Osteoblast (primary cell): ENCODE results near the gene SH3BGRL. TPM values are rescaled to one million over a fixed set of nuclear protein-coding genes. Genes with fewer than 3 reads are reported as not detected.
"Not testable (repeated sequence)": the region's sequence is repeated elsewhere in the genome, so short reads cannot be mapped to it uniquely, and the experiment has no call there.

Experiments used
- DNase-seq: peaks from one replicate; pipeline ENCODE4 v3.0.0; 2011; ENCODE audit warnings: low spot score, mixed read lengths; ENCODE audit not compliant: insufficient read length; ENCODE audit errors: missing footprints
- H2AFZ ChIP-seq: 2 replicates; pipeline ENCODE4 v1.6.0; 2011; ENCODE audit warnings: mild to moderate bottlenecking, low read length
- H3K27ac ChIP-seq: 2 replicates; pipeline ENCODE4 v1.5.1; 2011; ENCODE audit warnings: mild to moderate bottlenecking, low read depth, low read length, moderate library complexity
- H3K27me3 ChIP-seq: 2 replicates; pipeline ENCODE4 v1.6.0; 2012; ENCODE audit warnings: mild to moderate bottlenecking, control low read depth, inconsistent platforms, low read length, moderate library complexity; ENCODE audit not compliant: insufficient read depth
- H3K36me3 ChIP-seq: 2 replicates; pipeline ENCODE4 v1.5.1; 2011; ENCODE audit warnings: mild to moderate bottlenecking, low read length, control low read depth, moderate library complexity; ENCODE audit not compliant: insufficient read depth
- H3K4me1 ChIP-seq: 2 replicates; pipeline ENCODE4 v1.5.1; 2011; ENCODE audit warnings: mild to moderate bottlenecking, low read length, control low read depth, moderate library complexity; ENCODE audit not compliant: insufficient read depth
- H3K4me2 ChIP-seq: 2 replicates; pipeline ENCODE4 v1.6.0; 2011; ENCODE audit warnings: mild to moderate bottlenecking, low read length; ENCODE audit not compliant: insufficient read depth
- H3K4me3 ChIP-seq: fragments of 200-600 bp; sonication (generic); 3 replicates; pipeline ENCODE4 v1.5.1; 2012; ENCODE audit warnings: mild to moderate bottlenecking, low read length, inconsistent platforms; ENCODE audit not compliant: insufficient read depth
- H3K79me2 ChIP-seq: 2 replicates; pipeline ENCODE4 v1.6.0; 2012; ENCODE audit warnings: mild to moderate bottlenecking, low read length, control low read depth, inconsistent platforms; ENCODE audit not compliant: insufficient read depth
- H3K9me3 ChIP-seq: 2 replicates; pipeline ENCODE4 v1.5.1; 2011; ENCODE audit warnings: low read depth, low read length, control low read depth
- H4K20me1 ChIP-seq: 2 replicates; pipeline ENCODE4 v1.6.0; 2012; ENCODE audit warnings: mild to moderate bottlenecking, low read length, control low read depth; ENCODE audit not compliant: insufficient read depth
- total RNA-seq: library from RNA; depleted of rRNA; stranded (reverse); fragments of >200 nt; gene quantifications from 2 replicates; pipeline ENCODE4 v1.2.3, GENCODE V29; 2012
- TF ChIP-seq, protein P1 (sequence below): IDR thresholded peaks from 2 replicates; pipeline ENCODE4 v1.5.1; 2011; ENCODE audit warnings: mild to moderate bottlenecking, low read depth, low read length, moderate library complexity; ENCODE audit errors: extremely low read depth

SH3BGRL gene
- total RNA-seq, 1 donor, result 94.1 TPM

DNA sequence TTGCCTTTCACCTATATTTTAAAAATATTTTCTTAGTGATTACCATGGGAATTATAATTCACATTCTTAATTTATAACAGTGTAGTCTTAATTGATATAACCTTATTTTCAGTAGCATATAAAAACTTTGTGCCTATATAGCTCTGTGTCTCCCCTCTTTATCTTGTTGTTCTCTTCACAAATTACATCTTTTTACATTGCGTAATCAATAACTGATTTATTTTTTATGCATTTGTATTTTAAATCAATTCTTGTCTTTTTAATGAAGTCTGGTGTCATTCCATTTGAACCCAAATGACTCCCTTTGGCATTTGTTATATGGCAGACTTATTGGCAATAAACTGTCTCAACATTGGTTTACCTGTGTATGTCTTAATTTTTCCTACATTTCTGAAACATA, 137.0 kb downstream of the SH3BGRL start:
- Histone ChIP-seq H4K20me1 (no peaks in the 10 kb centered on the region), H3K79me2 (no peaks in the 10 kb centered on the region), H3K4me1 (no peaks in the 10 kb centered on the region), H3K27me3 (no peaks in the 10 kb centered on the region), H3K36me3 (no peaks in the 10 kb centered on the region), H3K27ac (no peak overlapping the region), H3K4me2 (no peak overlapping the region), H3K9me3 (no peaks in the 10 kb centered on the region), H3K4me3 (no peak overlapping the region), H2AFZ (no peak overlapping the region)
- DNase-seq, result no peak
- TF ChIP-seq, protein P1, sequence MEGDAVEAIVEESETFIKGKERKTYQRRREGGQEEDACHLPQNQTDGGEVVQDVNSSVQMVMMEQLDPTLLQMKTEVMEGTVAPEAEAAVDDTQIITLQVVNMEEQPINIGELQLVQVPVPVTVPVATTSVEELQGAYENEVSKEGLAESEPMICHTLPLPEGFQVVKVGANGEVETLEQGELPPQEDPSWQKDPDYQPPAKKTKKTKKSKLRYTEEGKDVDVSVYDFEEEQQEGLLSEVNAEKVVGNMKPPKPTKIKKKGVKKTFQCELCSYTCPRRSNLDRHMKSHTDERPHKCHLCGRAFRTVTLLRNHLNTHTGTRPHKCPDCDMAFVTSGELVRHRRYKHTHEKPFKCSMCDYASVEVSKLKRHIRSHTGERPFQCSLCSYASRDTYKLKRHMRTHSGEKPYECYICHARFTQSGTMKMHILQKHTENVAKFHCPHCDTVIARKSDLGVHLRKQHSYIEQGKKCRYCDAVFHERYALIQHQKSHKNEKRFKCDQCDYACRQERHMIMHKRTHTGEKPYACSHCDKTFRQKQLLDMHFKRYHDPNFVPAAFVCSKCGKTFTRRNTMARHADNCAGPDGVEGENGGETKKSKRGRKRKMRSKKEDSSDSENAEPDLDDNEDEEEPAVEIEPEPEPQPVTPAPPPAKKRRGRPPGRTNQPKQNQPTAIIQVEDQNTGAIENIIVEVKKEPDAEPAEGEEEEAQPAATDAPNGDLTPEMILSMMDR, result no peak

DNA sequence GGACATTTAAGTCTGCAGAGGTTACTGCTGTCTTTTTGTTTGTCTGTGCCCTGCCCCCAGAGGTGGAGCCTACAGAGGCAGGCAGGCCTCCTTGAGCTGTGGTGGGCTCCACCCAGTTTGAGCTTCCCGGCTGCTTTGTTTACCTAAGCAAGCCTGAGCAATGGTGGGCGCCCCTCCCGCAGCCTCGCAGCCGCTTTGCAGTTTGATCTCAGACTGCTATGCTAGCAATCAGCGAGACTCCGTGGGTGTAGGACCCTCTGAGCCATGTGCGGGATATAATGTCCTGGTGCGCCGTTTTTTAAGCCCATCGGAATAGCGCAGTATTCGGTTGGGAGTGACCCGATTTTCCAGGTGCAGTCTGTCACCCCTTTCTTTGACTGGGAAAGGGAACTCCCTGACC, 143.4 kb downstream of the SH3BGRL start:
- H3K36me3 ChIP-seq, H3K9me3 ChIP-seq, H2AFZ ChIP-seq, H3K4me3 ChIP-seq, H3K4me2 ChIP-seq, H4K20me1 ChIP-seq, H3K4me1 ChIP-seq, H3K27ac ChIP-seq, DNase-seq, H3K79me2 ChIP-seq, H3K27me3 ChIP-seq: not testable (repeated sequence)

Other genes with a start within 250 kb of the SH3BGRL start
- 0.88 and 1.8 TPM in 2 replicates for gene HMGN5, start 189 bp upstream of the SH3BGRL start, total RNA-seq